IMR-90 (cell line): ENCODE measurements around the gene ARL14. TPM values are rescaled to one million over a fixed set of nuclear protein-coding genes. Genes with fewer than 3 reads are reported as not detected.

Source experiments
- ATAC-seq: fragments of 200-7000 bp; cut with Tn5 transposase; 2 replicates; pipeline ENCODE4 v1.9.1; 2020; ENCODE audit warnings: low read depth, mild to moderate bottlenecking, moderate library complexity
- BruUV-seq: library from RNA; stranded (reverse); fragments of 400-500 nt; replicated peaks from 2 replicates; lab custom pipeline; 2021; lab: Mats Ljungman, UMichigan
- CTCF ChIA-PET: fragments of 300-600 bp; formaldehyde crosslinking; extraction: SDS; loops from one replicate; lab custom pipeline; 2021; ENCODE audit warnings: antibody characterized with exemption; lab: Yijun Ruan, JAX
- POLR2A ChIA-PET: fragments of 300-600 bp; sonication (Branson Sonifier 250); formaldehyde crosslinking; loops from one replicate; lab custom pipeline; 2022; ENCODE audit warnings: antibody characterized with exemption; ENCODE audit not compliant: unreplicated experiment; lab: Charles Lee
- DNase-seq: peaks from one replicate; pipeline ENCODE4 v3.0.0; 2013
- H2AFZ ChIP-seq: replicated peaks from 2 replicates; pipeline ENCODE3; 2013; ENCODE audit warnings: low read length, mild to moderate bottlenecking; ENCODE audit not compliant: poor library complexity
- H2AK5ac ChIP-seq: 2 replicates; pipeline ENCODE4 v1.6.1; 2013; ENCODE audit warnings: low read depth, low read length, inconsistent platforms
- H2AK9ac ChIP-seq: replicated peaks from 2 replicates; pipeline ENCODE3; 2013; ENCODE audit warnings: mild to moderate bottlenecking, low read depth, low read length, moderate library complexity; ENCODE audit not compliant: poor library complexity
- H2BK120ac ChIP-seq: 2 replicates; pipeline ENCODE4 v1.6.1; 2013; ENCODE audit warnings: low read depth, low read length, inconsistent platforms
- H2BK15ac ChIP-seq: 3 replicates; pipeline ENCODE4 v1.6.1; 2013; ENCODE audit warnings: low read depth, low read length, inconsistent platforms
- H2BK20ac ChIP-seq: 2 replicates; pipeline ENCODE4 v1.6.1; 2013; ENCODE audit warnings: low read depth, mild to moderate bottlenecking, inconsistent platforms, low read length, moderate library complexity
- H2BK5ac ChIP-seq: 2 replicates; pipeline ENCODE4 v1.6.1; 2013; ENCODE audit warnings: mild to moderate bottlenecking, low read depth, low read length, inconsistent platforms; ENCODE audit not compliant: poor library complexity, severe bottlenecking
- H3K14ac ChIP-seq: replicated peaks from 2 replicates; pipeline ENCODE4 v1.6.1; 2013; ENCODE audit warnings: low read depth, low read length, inconsistent platforms
- H3K18ac ChIP-seq: 2 replicates; pipeline ENCODE4 v1.6.1; 2013; ENCODE audit warnings: low read depth, low read length, control low read depth
- H3K23ac ChIP-seq: 2 replicates; pipeline ENCODE4 v1.6.1; 2013; ENCODE audit warnings: low read depth, low read length, inconsistent platforms
- H3K27ac ChIP-seq: 2 replicates; pipeline ENCODE4 v1.5.1; 2013; ENCODE audit warnings: mild to moderate bottlenecking, control low read depth, low read length; ENCODE audit not compliant: insufficient read depth
- H3K27me3 ChIP-seq: 2 replicates; pipeline ENCODE4 v1.6.1; 2013; ENCODE audit warnings: low read length; ENCODE audit not compliant: control insufficient read depth, insufficient read depth
- H3K36me3 ChIP-seq: 2 replicates; pipeline ENCODE4 v1.6.1; 2013; ENCODE audit warnings: low read length, mixed read lengths; ENCODE audit not compliant: control insufficient read depth, insufficient read depth
- H3K4ac ChIP-seq: 2 replicates; pipeline ENCODE4 v1.6.1; 2013; ENCODE audit warnings: low read depth, low read length, inconsistent platforms
- H3K4me1 ChIP-seq: 2 replicates; pipeline ENCODE4 v1.6.1; 2013; ENCODE audit warnings: low read length, mixed read lengths; ENCODE audit not compliant: control insufficient read depth, insufficient read depth
- H3K4me2 ChIP-seq: 2 replicates; pipeline ENCODE4 v1.6.1; 2013; ENCODE audit warnings: low read depth, mild to moderate bottlenecking, control low read depth, low read length, moderate library complexity
- H3K4me3 ChIP-seq: 2 replicates; pipeline ENCODE4 v1.5.1; 2013; ENCODE audit warnings: low read depth, mild to moderate bottlenecking, control low read depth, low read length, moderate library complexity; ENCODE audit not compliant: insufficient read depth
- H3K56ac ChIP-seq: 2 replicates; pipeline ENCODE4 v1.6.1; 2013; ENCODE audit warnings: low read length, inconsistent platforms; ENCODE audit not compliant: insufficient read depth; ENCODE audit errors: extremely low read depth
- H3K79me1 ChIP-seq, 2 experiments: 2 replicates each; pipeline ENCODE4 v1.6.1; 2013; ENCODE audit warnings: low read length in 2 of 2, inconsistent platforms in 1 of 2, low read depth in 1 of 2
- H3K9ac ChIP-seq: 2 replicates; pipeline ENCODE4 v1.6.1; 2013; ENCODE audit warnings: low read depth, low read length, control low read depth
- H3K9me1 ChIP-seq: 2 replicates; pipeline ENCODE4 v1.6.1; 2013; ENCODE audit warnings: low read length, inconsistent platforms; ENCODE audit not compliant: insufficient read depth
- H3K9me3 ChIP-seq: 2 replicates; pipeline ENCODE4 v1.6.1; 2013; ENCODE audit warnings: low read length; ENCODE audit not compliant: control insufficient read depth, insufficient read depth
- H4K20me1 ChIP-seq: 2 replicates; pipeline ENCODE4 v1.6.1; 2013; ENCODE audit warnings: low read length, inconsistent platforms; ENCODE audit not compliant: insufficient read depth
- H4K5ac ChIP-seq: 2 replicates; pipeline ENCODE4 v1.6.1; 2013; ENCODE audit warnings: mild to moderate bottlenecking, low read depth, low read length, control low read depth
- H4K8ac ChIP-seq, 2 experiments: 2 replicates each; pipeline ENCODE4 v1.6.1; 2013; ENCODE audit warnings: low read depth in 2 of 2, low read length in 2 of 2, control low read depth in 1 of 2, inconsistent platforms in 1 of 2
- H4K91ac ChIP-seq: 2 replicates; pipeline ENCODE4 v1.6.1; 2013; ENCODE audit warnings: low read depth, low read length, inconsistent platforms; ENCODE audit not compliant: insufficient read depth
- BHLHE40 ChIP-seq: fragments of 150-350 bp; IDR thresholded peaks from 2 replicates; pipeline ENCODE4 v1.6.1; 2016; ENCODE audit warnings: mild to moderate bottlenecking, low read depth, low read length
- CEBPB ChIP-seq: IDR thresholded peaks from 2 replicates; pipeline ENCODE4 v1.6.1; 2012; ENCODE audit warnings: low read depth, low read length, improper control_type of control experiment
- FOS ChIP-seq: fragments of 150-350 bp; IDR thresholded peaks from 2 replicates; pipeline ENCODE4 v1.6.1; 2016; ENCODE audit warnings: low read depth, low read length
- MAFK ChIP-seq: IDR thresholded peaks from 2 replicates; pipeline ENCODE4 v1.6.1; 2012; ENCODE audit warnings: low read depth, low read length, improper control_type of control experiment
- MAZ ChIP-seq: IDR thresholded peaks from 2 replicates; pipeline ENCODE4 v1.6.1; 2012; ENCODE audit warnings: low read depth, mild to moderate bottlenecking, low read length, improper control_type of control experiment, moderate library complexity, borderline replicate concordance
- MXI1 ChIP-seq: IDR thresholded peaks from 2 replicates; pipeline ENCODE4 v1.6.1; 2012; ENCODE audit warnings: low read depth, mild to moderate bottlenecking, low read length, moderate library complexity, borderline replicate concordance
- RFX5 ChIP-seq: IDR thresholded peaks from 2 replicates; pipeline ENCODE4 v1.8.0; 2012; ENCODE audit warnings: low read depth, mild to moderate bottlenecking, low read length, moderate library complexity
- SMC3 ChIP-seq: fragments of 150-350 bp; IDR thresholded peaks from 2 replicates; pipeline ENCODE4 v1.6.1; 2016; ENCODE audit warnings: low read depth, mild to moderate bottlenecking, antibody characterized with exemption, low read length, moderate library complexity
- WGBS, 2 experiments: methylation state at CpG; one replicate each; pipeline versions ENCODE4 v1.1.5 to v1.1.7; 2013; ENCODE audit warnings: missing lambda C conversion rate in 2 of 2; ENCODE audit not compliant: insufficient read length in 1 of 2; ENCODE audit errors: extremely low coverage in 2 of 2; 5-methylcytosine and 5-hydroxymethylcytosine counted together
- dilution Hi-C: fragments of 300-500 bp; cut with HindIII; formaldehyde crosslinking; loops from one replicate; pipeline ENCODE4 v1.14.3; 2018; ENCODE audit warnings: low sequenced_read_pairs; ENCODE audit not compliant: unreplicated experiment
- in situ Hi-C: fragments of 300-500 bp; cut with MboI; formaldehyde crosslinking; loops from 3 replicates; pipeline ENCODE4 v1.14.3; 2019; ENCODE audit warnings: low sequenced_read_pairs, inconsistent platforms, mixed read lengths
- intact Hi-C: fragments of 100-400 bp; cut with micrococcal nuclease; formaldehyde crosslinking; loops from 2 replicates; pipeline ENCODE4 v1.10.0; 2022
- polyA plus RNA-seq, 3 experiments: library from polyadenylated mRNA; depleted of rRNA; stranded (reverse); fragments of >200 nt; gene quantifications; 2 replicates each; pipeline ENCODE4 v1.2.3, GENCODE V29; 2012; ENCODE audit warnings: low replicate concordance in 1 of 3
- total RNA-seq: library from RNA; depleted of rRNA; stranded (reverse); fragments of >200 nt; gene quantifications from 2 replicates; pipeline ENCODE4 v1.2.3, GENCODE V29; 2012

ARL14 gene
- total and polyA plus RNA-seq, 2 of the 4 experiments (the other 2 are of a cell fraction), result 0.15 to 0.18 TPM

DNA sequence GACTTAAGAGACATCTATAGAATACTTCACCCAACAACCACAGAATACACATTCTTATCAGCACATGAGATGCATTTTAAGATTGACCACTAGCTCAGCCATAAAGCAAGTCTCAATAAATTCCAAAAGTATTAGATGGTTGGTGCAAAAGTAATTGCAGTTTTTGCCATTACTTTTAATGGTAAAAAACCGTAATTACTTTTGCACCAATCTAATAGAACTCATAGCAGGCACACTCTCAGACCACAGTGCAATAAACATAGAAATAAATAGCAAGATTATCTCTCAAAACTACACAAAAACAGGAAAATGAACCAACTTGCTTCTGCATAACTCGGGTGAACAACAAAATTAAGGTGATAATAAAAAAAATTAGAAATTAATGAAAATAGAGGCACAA is 45.4 kb downstream of the ARL14 start:
- dilution Hi-C loops (no loop called here), intact Hi-C loops (no loop called here), in situ Hi-C loops (loop anchor here (25.0 kb wide), 1 partner anchor 690 kb away; no protein-coding TSS in a partner anchor)
- CTCF ChIA-PET, result no interaction called here
- Histone ChIP-seq H3K27ac (no peak overlapping the region), H2AK5ac (no peak overlapping the region), H2BK20ac (no peak overlapping the region), H2BK5ac (no peak overlapping the region), H2AK9ac (no peak overlapping the region), H2BK15ac (no peak overlapping the region), H2BK120ac (no peak overlapping the region), H3K4ac (no peak overlapping the region), H3K4me1 (no peaks in the 10 kb centered on the region), H3K36me3 (no peaks in the 10 kb centered on the region), H3K4me3 (no peak overlapping the region), H4K8ac (no peak overlapping the region), H4K20me1 (no peaks in the 10 kb centered on the region), H3K18ac (no peak overlapping the region), H3K9ac (no peak overlapping the region), H4K5ac (no peak overlapping the region), H2AFZ (no peak overlapping the region), H3K9me3 (no peaks in the 10 kb centered on the region), H3K9me1 (no peaks in the 10 kb centered on the region), H3K23ac (no peak overlapping the region), H4K91ac (no peak overlapping the region), H3K14ac (no peak overlapping the region), H3K56ac (no peak overlapping the region), H3K27me3 (no peaks in the 10 kb centered on the region), H3K4me2 (no peak overlapping the region), H3K79me1 (no peaks in the 10 kb centered on the region)
- BruUV-seq, result no TSS peak
- POLR2A ChIA-PET, result no interaction called here
- DNase-seq, result no peak
- WGBS, 2 experiments, result no CpG with 5 or more reads among the region's 2 CpGs
- no peak for ATAC-seq
- TF ChIP-seq SMC3 (no peak), MAZ (no peak), FOS (no peak), MXI1 (no peak), MAFK (no peak), CEBPB (no peak), RFX5 (no peak), BHLHE40 (no peak)
